Neural progenitor cell (in vitro differentiated cells): Measurements from ENCODE around the gene MRE11.

ENCODE experiments used
- EZH2 ChIP-seq: fragments of 200-600 bp; sonication (generic); IDR thresholded peaks from 2 replicates; pipeline ENCODE4 v1.6.1; 2017; ENCODE audit warnings: antibody characterized with exemption, mild to moderate bottlenecking, moderate library complexity
- EZH2phosphoT487 ChIP-seq: fragments of 200-600 bp; sonication (generic); IDR thresholded peaks from 2 replicates; pipeline ENCODE4 v1.6.1; 2017; ENCODE audit warnings: antibody characterized with exemption
- TF ChIP-seq, protein P1 (sequence below): fragments of 200-600 bp; sonication (generic); IDR thresholded peaks from 2 replicates; pipeline ENCODE4 v1.5.1; 2017; ENCODE audit warnings: antibody characterized with exemption, mild to moderate bottlenecking

DNA sequence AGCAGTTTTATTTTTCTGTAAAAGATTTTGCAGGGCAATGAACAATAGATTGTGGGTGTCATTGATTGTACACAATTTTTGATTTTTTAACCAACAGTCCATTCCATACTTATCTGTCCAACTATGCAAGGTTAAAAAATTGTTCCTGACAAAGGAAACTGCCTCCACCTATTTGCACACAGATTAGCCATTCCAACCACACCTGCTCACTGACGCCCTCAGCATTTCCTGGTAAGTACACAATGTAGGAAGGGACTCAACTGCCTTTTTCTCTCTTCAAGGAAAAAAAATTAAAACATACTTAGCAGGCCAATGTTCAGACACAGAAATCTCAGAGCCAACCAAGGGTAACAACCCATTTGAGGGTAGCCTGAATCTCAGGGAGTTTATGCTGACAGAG lies 45.8 kb upstream of the MRE11 start:
- TF ChIP-seq, protein P1, sequence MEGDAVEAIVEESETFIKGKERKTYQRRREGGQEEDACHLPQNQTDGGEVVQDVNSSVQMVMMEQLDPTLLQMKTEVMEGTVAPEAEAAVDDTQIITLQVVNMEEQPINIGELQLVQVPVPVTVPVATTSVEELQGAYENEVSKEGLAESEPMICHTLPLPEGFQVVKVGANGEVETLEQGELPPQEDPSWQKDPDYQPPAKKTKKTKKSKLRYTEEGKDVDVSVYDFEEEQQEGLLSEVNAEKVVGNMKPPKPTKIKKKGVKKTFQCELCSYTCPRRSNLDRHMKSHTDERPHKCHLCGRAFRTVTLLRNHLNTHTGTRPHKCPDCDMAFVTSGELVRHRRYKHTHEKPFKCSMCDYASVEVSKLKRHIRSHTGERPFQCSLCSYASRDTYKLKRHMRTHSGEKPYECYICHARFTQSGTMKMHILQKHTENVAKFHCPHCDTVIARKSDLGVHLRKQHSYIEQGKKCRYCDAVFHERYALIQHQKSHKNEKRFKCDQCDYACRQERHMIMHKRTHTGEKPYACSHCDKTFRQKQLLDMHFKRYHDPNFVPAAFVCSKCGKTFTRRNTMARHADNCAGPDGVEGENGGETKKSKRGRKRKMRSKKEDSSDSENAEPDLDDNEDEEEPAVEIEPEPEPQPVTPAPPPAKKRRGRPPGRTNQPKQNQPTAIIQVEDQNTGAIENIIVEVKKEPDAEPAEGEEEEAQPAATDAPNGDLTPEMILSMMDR: no peak
- TF ChIP-seq EZH2 (no peak), EZH2phosphoT487 (no peak)
